SK-N-SH (cell line): ENCODE measurements around the gene MICAL1. TPM values are rescaled to one million over a fixed set of nuclear protein-coding genes. Genes with fewer than 3 reads are reported as not detected.

Experiments used
- CTCF ChIA-PET: fragments of 300-600, 350-600 bp; formaldehyde crosslinking; extraction: SDS; loops from one replicate; lab custom pipeline; 2021; lab: Yijun Ruan, JAX
- POLR2A ChIA-PET: fragments of 350-600 bp; sonication (Branson Sonifier 250); formaldehyde crosslinking; extraction: SDS; loops from one replicate; lab custom pipeline; 2020; ENCODE audit warnings: antibody characterized with exemption, inconsistent platforms; lab: Yijun Ruan, JAX
- DNase-seq: peaks from one replicate; pipeline ENCODE4 v3.0.0; 2012
- H2AFZ ChIP-seq: fragments of 200-600 bp; sonication (generic); 2 replicates; pipeline ENCODE4 v1.8.1; 2016; ENCODE audit warnings: antibody characterized with exemption, mild to moderate bottlenecking, low read depth
- H3F3A ChIP-seq: fragments of 200-600 bp; sonication (generic); replicated peaks from 2 replicates; pipeline ENCODE3; 2016; ENCODE audit warnings: antibody characterized with exemption, mild to moderate bottlenecking; ENCODE audit not compliant: insufficient read depth
- H3K27ac ChIP-seq, 2 experiments: fragments of 200-500 bp in 1 of 2; fragments of 200-600 bp in 1 of 2; sonication (Bioruptor generic) in 1 of 2; sonication (generic), shearing (Covaris generic) in 1 of 2; 2 replicates each; pipeline versions ENCODE4 v1.5.1 to v1.6.1; 2014 to 2016; ENCODE audit warnings: low read depth in 2 of 2, inconsistent platforms in 1 of 2, low read length in 1 of 2, mild to moderate bottlenecking in 1 of 2, mixed read lengths in 1 of 2
- H3K27me3 ChIP-seq: fragments of 200-600 bp; sonication (generic), shearing (Covaris generic); 2 replicates; pipeline ENCODE4 v1.6.1; 2016; ENCODE audit warnings: mixed run types; ENCODE audit not compliant: insufficient read depth
- H3K36me3 ChIP-seq, 2 experiments: fragments of 200-500 bp in 1 of 2; fragments of 200-600 bp in 1 of 2; sonication (Bioruptor generic) in 1 of 2; sonication (generic) in 1 of 2; replicated peaks in 1 of 2; 2 replicates each; pipeline versions ENCODE3 to v1.5.1; 2014 to 2016; ENCODE audit warnings: low read length in 1 of 2, mild to moderate bottlenecking in 1 of 2; ENCODE audit not compliant: insufficient read depth in 2 of 2, control insufficient read depth in 1 of 2
- H3K4me1 ChIP-seq, 2 experiments: fragments of 200-500 bp in 1 of 2; fragments of 200-600 bp in 1 of 2; sonication (Bioruptor generic) in 1 of 2; sonication (generic), shearing (Covaris generic) in 1 of 2; 2 replicates each; pipeline versions ENCODE4 v1.5.1 to v1.6.1; 2014 to 2016; ENCODE audit warnings: low read depth in 1 of 2, low read length in 1 of 2, mixed run types in 1 of 2; ENCODE audit not compliant: insufficient read depth in 2 of 2, control insufficient read depth in 1 of 2
- H3K4me2 ChIP-seq: fragments of 200-600 bp; sonication (generic), shearing (Covaris generic); 2 replicates; pipeline ENCODE4 v1.6.1; 2017; ENCODE audit warnings: mixed run types
- H3K4me3 ChIP-seq, 2 experiments: fragments of 200-500 bp in 1 of 2; fragments of 200-600 bp in 1 of 2; sonication (Bioruptor generic) in 1 of 2; sonication (generic), shearing (Covaris generic) in 1 of 2; 2 replicates each; pipeline versions ENCODE4 v1.5.1 to v1.8.1; 2014 to 2016; ENCODE audit warnings: low read depth in 2 of 2, inconsistent platforms in 1 of 2, low read length in 1 of 2, mild to moderate bottlenecking in 1 of 2, mixed read lengths in 1 of 2, moderate library complexity in 1 of 2
- H3K79me2 ChIP-seq: fragments of 200-600 bp; sonication (generic); 2 replicates; pipeline ENCODE4 v1.8.1; 2017; ENCODE audit warnings: mild to moderate bottlenecking; ENCODE audit not compliant: insufficient read depth
- H3K9ac ChIP-seq: fragments of 200-600 bp; sonication (generic); 2 replicates; pipeline ENCODE4 v1.6.1; 2017; ENCODE audit warnings: mixed run types
- H3K9me2 ChIP-seq: fragments of 200-600 bp; sonication (generic); 2 replicates; pipeline ENCODE4 v1.6.1; 2017; ENCODE audit warnings: mixed run types
- H3K9me3 ChIP-seq: fragments of 200-600 bp; sonication (generic); 2 replicates; pipeline ENCODE4 v1.6.1; 2017; ENCODE audit warnings: mixed run types, mild to moderate bottlenecking, moderate library complexity
- H4K20me1 ChIP-seq: fragments of 200-600 bp; sonication (generic); 2 replicates; pipeline ENCODE4 v1.6.1; 2017; ENCODE audit warnings: mild to moderate bottlenecking, mixed run types; ENCODE audit not compliant: insufficient read depth
- EP300 ChIP-seq, 2 experiments: IDR thresholded peaks; 2 replicates each; pipeline versions ENCODE4 v1.4.0 to v1.6.1; 2012; ENCODE audit warnings: borderline replicate concordance in 1 of 2, low read depth in 1 of 2, low read length in 1 of 2
- FOXJ3 ChIP-seq: sonication (generic); formaldehyde crosslinking; IDR thresholded peaks from 2 replicates; pipeline ENCODE4 v1.5.1; 2020; ENCODE audit warnings: mild to moderate bottlenecking, missing genetic modification reagents
- FOXM1 ChIP-seq: IDR thresholded peaks from 2 replicates; pipeline ENCODE4 v1.4.0; 2012; ENCODE audit warnings: low read depth, mild to moderate bottlenecking
- GATA2 ChIP-seq: sonication (generic); formaldehyde crosslinking; IDR thresholded peaks from 2 replicates; pipeline ENCODE4 v1.5.0; 2020; ENCODE audit warnings: mild to moderate bottlenecking, missing genetic modification reagents
- MEF2A ChIP-seq: IDR thresholded peaks from 2 replicates; pipeline ENCODE4 v1.4.0; 2012; ENCODE audit warnings: low read depth, borderline replicate concordance
- NFIC ChIP-seq: IDR thresholded peaks from 2 replicates; pipeline ENCODE4 v1.4.0; 2012; ENCODE audit warnings: borderline replicate concordance
- RAD21 ChIP-seq: IDR thresholded peaks from 2 replicates; pipeline ENCODE4 v1.6.1; 2012; ENCODE audit warnings: mild to moderate bottlenecking, low read length
- RCOR1 ChIP-seq: fragments of 150-350 bp; IDR thresholded peaks from 2 replicates; pipeline ENCODE4 v1.6.1; 2017; ENCODE audit warnings: antibody characterized with exemption, low read length
- RFX5 ChIP-seq: IDR thresholded peaks from 2 replicates; pipeline ENCODE4 v1.6.1; 2012; ENCODE audit warnings: mild to moderate bottlenecking, improper control_type of control experiment, low read length
- SIN3A ChIP-seq: IDR thresholded peaks from 2 replicates; pipeline ENCODE4 v1.6.1; 2012; ENCODE audit warnings: low read depth, mild to moderate bottlenecking, low read length, moderate library complexity, borderline replicate concordance
- SMC3 ChIP-seq: IDR thresholded peaks from 2 replicates; pipeline ENCODE4 v1.6.1; 2012; ENCODE audit warnings: low read depth, low read length, improper control_type of control experiment
- TAF1 ChIP-seq: IDR thresholded peaks from 2 replicates; pipeline ENCODE4 v1.6.1; 2012; ENCODE audit warnings: low read depth, mild to moderate bottlenecking, low read length, moderate library complexity, borderline replicate concordance
- TCF12 ChIP-seq: IDR thresholded peaks from 2 replicates; pipeline ENCODE4 v1.4.0; 2012
- WGBS: methylation state at CpG from one replicate; pipeline ENCODE4 v1.1.6; 2017; ENCODE audit warnings: low lambda C conversion rate; 5-methylcytosine and 5-hydroxymethylcytosine counted together
- polyA plus RNA-seq, 3 experiments: library from polyadenylated mRNA; depleted of rRNA; stranded (reverse); fragments of >200 nt; gene quantifications; 2 replicates each; pipeline ENCODE4 v1.2.3, GENCODE V29; 2012
- TF ChIP-seq, protein P1 (sequence below): IDR thresholded peaks from 2 replicates; pipeline ENCODE4 v1.4.0; 2012; ENCODE audit warnings: low read depth
- TF ChIP-seq, protein P2 (sequence below): IDR thresholded peaks from 2 replicates; pipeline ENCODE4 v1.6.1; 2012; ENCODE audit warnings: mild to moderate bottlenecking, low read depth, low read length, moderate library complexity
- TF ChIP-seq, protein P3 (sequence below): IDR thresholded peaks from 2 replicates; pipeline ENCODE4 v1.4.0; 2012; ENCODE audit warnings: low read depth, borderline replicate concordance

MICAL1 gene
- polyA plus RNA-seq, 1 of the 3 experiments (the other 2 are of a cell fraction) = 45.6 TPM

DNA sequence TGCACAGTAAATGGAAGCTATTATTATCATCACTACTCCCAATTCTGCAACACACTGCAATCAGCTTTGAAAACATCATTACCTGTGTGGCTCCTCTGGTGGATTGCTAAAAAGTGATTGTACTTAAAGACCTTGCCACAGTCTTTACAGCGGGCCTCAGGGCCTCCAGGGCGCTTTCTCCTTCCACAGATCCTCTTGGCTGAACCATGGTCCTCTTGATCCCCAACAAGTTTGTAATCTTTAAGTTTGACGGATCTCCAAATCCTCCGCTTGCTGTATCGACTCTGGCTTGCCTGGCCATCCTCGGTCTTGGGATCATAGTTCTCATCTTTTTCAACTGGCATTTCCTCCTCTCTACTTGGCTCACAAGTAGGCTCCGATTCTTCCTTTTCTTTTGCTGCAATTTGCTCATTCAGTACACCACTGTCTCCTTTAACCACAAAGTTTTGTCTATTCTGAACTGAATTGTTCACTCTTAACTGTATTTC, 25.5 kb upstream of the MICAL1 start:
- Histone ChIP-seq H3K27ac (no peak overlapping the region), H4K20me1 (peaks cover 12% of the 10 kb centered on the region; the same call in 1 of the 2 replicates), H3F3A (peaks cover 4% of the 10 kb centered on the region), H3K9me2 (no peaks in the 10 kb centered on the region), H3K4me2 (peak overlapping the region; percentile 76), H3K4me3 (no peak overlapping the region; a peak in 1 of 4 replicates), H3K36me3 (peaks cover 20 to 26% of the 10 kb centered on the region in 2 experiments), H3K79me2 (peaks cover 61% of the 10 kb centered on the region), H3K9me3 (no peaks in the 10 kb centered on the region), H3K9ac (no peak overlapping the region), H2AFZ (no peak overlapping the region), H3K4me1 (peaks cover 12 to 14% of the 10 kb centered on the region in 2 experiments; a peak in 3 of 4 replicates), H3K27me3 (no peaks in the 10 kb centered on the region)
- no peak for DNase-seq
- ChIA-PET CTCF (interaction anchor here (0.7 to 1.0 kb wide), 2 partner anchors 26 to 98 kb away, joined by 3 read pairs; partner anchors contain the start of gene MICAL1), POLR2A (no interaction called here)
- TF ChIP-seq, protein P1, sequence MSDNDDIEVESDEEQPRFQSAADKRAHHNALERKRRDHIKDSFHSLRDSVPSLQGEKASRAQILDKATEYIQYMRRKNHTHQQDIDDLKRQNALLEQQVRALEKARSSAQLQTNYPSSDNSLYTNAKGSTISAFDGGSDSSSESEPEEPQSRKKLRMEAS = no peak
- TF ChIP-seq FOXJ3 = no peak
- TF ChIP-seq, protein P2, sequence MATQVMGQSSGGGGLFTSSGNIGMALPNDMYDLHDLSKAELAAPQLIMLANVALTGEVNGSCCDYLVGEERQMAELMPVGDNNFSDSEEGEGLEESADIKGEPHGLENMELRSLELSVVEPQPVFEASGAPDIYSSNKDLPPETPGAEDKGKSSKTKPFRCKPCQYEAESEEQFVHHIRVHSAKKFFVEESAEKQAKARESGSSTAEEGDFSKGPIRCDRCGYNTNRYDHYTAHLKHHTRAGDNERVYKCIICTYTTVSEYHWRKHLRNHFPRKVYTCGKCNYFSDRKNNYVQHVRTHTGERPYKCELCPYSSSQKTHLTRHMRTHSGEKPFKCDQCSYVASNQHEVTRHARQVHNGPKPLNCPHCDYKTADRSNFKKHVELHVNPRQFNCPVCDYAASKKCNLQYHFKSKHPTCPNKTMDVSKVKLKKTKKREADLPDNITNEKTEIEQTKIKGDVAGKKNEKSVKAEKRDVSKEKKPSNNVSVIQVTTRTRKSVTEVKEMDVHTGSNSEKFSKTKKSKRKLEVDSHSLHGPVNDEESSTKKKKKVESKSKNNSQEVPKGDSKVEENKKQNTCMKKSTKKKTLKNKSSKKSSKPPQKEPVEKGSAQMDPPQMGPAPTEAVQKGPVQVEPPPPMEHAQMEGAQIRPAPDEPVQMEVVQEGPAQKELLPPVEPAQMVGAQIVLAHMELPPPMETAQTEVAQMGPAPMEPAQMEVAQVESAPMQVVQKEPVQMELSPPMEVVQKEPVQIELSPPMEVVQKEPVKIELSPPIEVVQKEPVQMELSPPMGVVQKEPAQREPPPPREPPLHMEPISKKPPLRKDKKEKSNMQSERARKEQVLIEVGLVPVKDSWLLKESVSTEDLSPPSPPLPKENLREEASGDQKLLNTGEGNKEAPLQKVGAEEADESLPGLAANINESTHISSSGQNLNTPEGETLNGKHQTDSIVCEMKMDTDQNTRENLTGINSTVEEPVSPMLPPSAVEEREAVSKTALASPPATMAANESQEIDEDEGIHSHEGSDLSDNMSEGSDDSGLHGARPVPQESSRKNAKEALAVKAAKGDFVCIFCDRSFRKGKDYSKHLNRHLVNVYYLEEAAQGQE = no peak
- TF ChIP-seq SIN3A = no peak
- 100% methylated on average over 7 of the region's 7 CpGs for WGBS

DNA sequence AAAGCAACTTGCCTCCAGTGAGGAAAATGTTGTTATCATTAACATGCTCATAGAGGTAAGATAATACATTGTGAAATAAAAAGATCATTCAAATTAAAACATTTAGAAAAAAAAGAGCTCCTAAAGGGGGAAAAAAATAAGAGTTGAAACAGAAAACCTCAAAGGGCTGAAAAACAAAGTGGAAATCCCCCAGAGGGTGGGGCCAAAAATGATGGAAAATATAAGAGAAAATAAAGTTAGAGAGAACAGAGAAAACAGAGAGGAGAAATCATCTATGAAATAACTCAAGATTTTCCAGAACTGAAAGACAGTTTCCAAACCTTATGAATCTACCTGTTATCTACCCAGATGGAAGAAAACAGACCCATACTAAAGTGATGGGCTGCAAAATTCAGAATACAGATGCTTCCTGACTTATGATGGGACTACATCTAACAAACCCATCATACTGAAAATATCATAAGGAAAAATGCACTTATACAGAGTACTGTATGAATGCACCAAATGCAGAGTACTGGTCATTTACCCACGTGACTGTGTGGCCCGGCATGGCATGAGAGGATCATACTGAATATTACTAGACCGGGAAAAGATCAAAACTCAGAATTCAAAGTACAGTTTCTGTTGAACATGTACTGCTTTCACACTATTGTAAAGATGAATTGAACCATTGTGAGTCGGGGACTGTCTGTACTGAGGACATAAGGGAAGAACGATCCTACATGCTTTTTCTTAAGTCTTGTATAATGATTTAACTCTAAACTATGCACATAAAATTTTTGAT, 23.5 kb upstream of the MICAL1 start:
- 83% methylated on average over 5 of the region's 5 CpGs for WGBS
- peak overlapping the region in 1 of 2 experiments; percentile 25; a peak in 1 of 4 replicates for H3K4me3 ChIP-seq

More for the DNA sequence above, 23.5 kb upstream of the MICAL1 start:
- Histone ChIP-seq H3K9me3 (no peaks in the 10 kb centered on the region), H3K79me2 (peaks cover 65% of the 10 kb centered on the region), H3K27me3 (no peaks in the 10 kb centered on the region), H3K9ac (no peak overlapping the region), H3K4me2 (peak overlapping the region; percentile 56; the same call in 1 of the 2 replicates), H3K9me2 (no peaks in the 10 kb centered on the region), H3K27ac (no peak overlapping the region), H2AFZ (no peak overlapping the region), H3K36me3 (peaks cover 33 to 39% of the 10 kb centered on the region in 2 experiments), H3K4me1 (peaks cover 12 to 14% of the 10 kb centered on the region in 2 experiments; a peak in 3 of 4 replicates), H3F3A (peaks cover 4% of the 10 kb centered on the region)
- POLR2A ChIA-PET = no interaction called here
- CTCF ChIA-PET = no interaction called here
- TF ChIP-seq RAD21 = no peak
- TF ChIP-seq TAF1 = no peak
- TF ChIP-seq, protein P2 = no peak
- TF ChIP-seq, protein P3, sequence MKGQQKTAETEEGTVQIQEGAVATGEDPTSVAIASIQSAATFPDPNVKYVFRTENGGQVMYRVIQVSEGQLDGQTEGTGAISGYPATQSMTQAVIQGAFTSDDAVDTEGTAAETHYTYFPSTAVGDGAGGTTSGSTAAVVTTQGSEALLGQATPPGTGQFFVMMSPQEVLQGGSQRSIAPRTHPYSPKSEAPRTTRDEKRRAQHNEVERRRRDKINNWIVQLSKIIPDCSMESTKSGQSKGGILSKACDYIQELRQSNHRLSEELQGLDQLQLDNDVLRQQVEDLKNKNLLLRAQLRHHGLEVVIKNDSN = no peak
- no peak for TF ChIP-seq TCF12
- TF ChIP-seq FOXJ3 = no peak
- no peak for TF ChIP-seq EP300 (IDR thresholded peaks at IDR 0.05; ENCODE audit: borderline replicate concordance in 1 of 2, low read depth in 1 of 2, low read length in 1 of 2)
- no peak for TF ChIP-seq GATA2 (CRISPR knock-in tag)
- TF ChIP-seq RCOR1 = no peak
- no peak for TF ChIP-seq MEF2A
- no peak for TF ChIP-seq FOXM1
- no peak for TF ChIP-seq RFX5
- no peak for TF ChIP-seq NFIC
- no peak for TF ChIP-seq SMC3
- TF ChIP-seq, all 33 proteins: peak for 0
- no peak for DNase-seq
- peaks cover 12% of the 10 kb centered on the region; the same call in 1 of the 2 replicates for H4K20me1 ChIP-seq
